Activated CD4-positive, alpha-beta memory T cell treated with anti-CD3 and anti-CD28 coated beads for 36 hours (primary cell): ENCODE measurements around the gene DCUN1D4. TPM values are rescaled to one million over a fixed set of nuclear protein-coding genes. Genes with fewer than 3 reads are reported as not detected.

ENCODE experiments used
- CTCF ChIA-PET: fragments of 350-600 bp; sonication (Branson Sonifier 250); formaldehyde crosslinking; loops from one replicate; lab custom pipeline; 2021; ENCODE audit warnings: antibody characterized with exemption, inconsistent platforms; lab: Charles Lee
- POLR2A ChIA-PET: fragments of 350-600 bp; sonication (Branson Sonifier 250); formaldehyde crosslinking; loops from one replicate; lab custom pipeline; 2021; ENCODE audit warnings: antibody characterized with exemption; lab: Charles Lee
- DNase-seq: peaks from one replicate; pipeline ENCODE4 v3.0.0-alpha.2; 2020
- H3K27ac Mint-ChIP-seq: one replicate; pipeline ENCODE4 v1.8.0; 2021; ENCODE audit warnings: mixed read lengths
- H3K27me3 Mint-ChIP-seq: one replicate; pipeline ENCODE4 v1.8.0; 2021; ENCODE audit warnings: mixed read lengths
- H3K36me3 Mint-ChIP-seq: one replicate; pipeline ENCODE4 v1.8.0; 2021; ENCODE audit warnings: mixed read lengths
- H3K4me1 Mint-ChIP-seq: one replicate; pipeline ENCODE4 v1.8.0; 2021; ENCODE audit warnings: low read depth, mixed read lengths
- H3K4me3 Mint-ChIP-seq: one replicate; pipeline ENCODE4 v1.8.0; 2021; ENCODE audit warnings: mild to moderate bottlenecking, mixed read lengths
- H3K9me3 Mint-ChIP-seq: one replicate; pipeline ENCODE4 v1.8.0; 2021; ENCODE audit warnings: mixed read lengths
- intact Hi-C: fragments of 100-400 bp; cut with micrococcal nuclease; formaldehyde crosslinking; loops from one replicate; pipeline ENCODE4 v1.15.1; 2023
- total RNA-seq, 2 experiments: library from RNA; stranded (reverse); gene quantifications; one replicate each; pipeline ENCODE4 v1.2.3, GENCODE V29; 2021

The DCUN1D4 gene
- 10 to 100 TPM; 23.5 to 25.1 TPM for total RNA-seq

- peak within 1 kb of the TSS; percentile 89 for H3K4me3 Mint-ChIP-seq
- H3K27me3 Mint-ChIP-seq = no peaks in the 10 kb centered on the region
- DNase-seq = peak; percentile 99
- peaks cover 3% of the 10 kb centered on the region for H3K36me3 Mint-ChIP-seq
- ChIA-PET CTCF (interaction anchor here (0.7 to 1.1 kb wide), 4 partner anchors 9 to 352 kb away, joined by 3 to 5 read pairs (median 4); partner anchors contain the start of gene SGCB), POLR2A (interaction anchor here (0.6 to 1.2 kb wide), 4 partner anchors 9 to 1252 kb away, joined by 3 to 5 read pairs (median 3); partner anchors contain the start of gene SGCB)
- H3K4me1 Mint-ChIP-seq = peaks cover 18% of the 10 kb centered on the region
- intact Hi-C loops = loop anchor here (1.0 to 10.0 kb wide), 5 partner anchors 196 to 1532 kb away; partner anchors contain the start of genes FIP1L1 and SGCB
- H3K27ac Mint-ChIP-seq = peak within 1 kb of the TSS; percentile 89
- no peaks in the 10 kb centered on the region for H3K9me3 Mint-ChIP-seq
These were observed at the start of gene DCUN1D4 for GRCh38 chr4:51842554-51843308. DCUN1D4 (plus strand) TSS chr4:51843153; CDS start chr4:51843243, 90 bp downstream.

GRCh38 chr4:51820443-51821234 is 22.3 kb upstream of the DCUN1D4 start:
- ChIA-PET POLR2A (no interaction called here), CTCF (interaction anchor here (0.9 kb wide), 1 partner anchor 13 kb away, joined by 3 read pairs; no protein-coding TSS in a partner anchor)
- H3K27me3 Mint-ChIP-seq = no peaks in the 10 kb centered on the region
- DNase-seq = no peak
- H3K4me1 Mint-ChIP-seq = no peaks in the 10 kb centered on the region
- intact Hi-C loops = no loop called here
- H3K27ac Mint-ChIP-seq = no peak overlapping the region
- H3K9me3 Mint-ChIP-seq = peaks cover 33% of the 10 kb centered on the region
- H3K4me3 Mint-ChIP-seq = no peak overlapping the region
- peaks cover 10% of the 10 kb centered on the region for H3K36me3 Mint-ChIP-seq

- H3K27me3 Mint-ChIP-seq = peaks cover 5% of the 10 kb centered on the region
- no peak overlapping the region for H3K27ac Mint-ChIP-seq
- H3K4me3 Mint-ChIP-seq = no peak overlapping the region
- no peak for DNase-seq
- peaks cover 8% of the 10 kb centered on the region for H3K36me3 Mint-ChIP-seq
- ChIA-PET POLR2A (no interaction called here), CTCF (no interaction called here)
- no peaks in the 10 kb centered on the region for H3K4me1 Mint-ChIP-seq
- H3K9me3 Mint-ChIP-seq = peaks cover 17% of the 10 kb centered on the region
- intact Hi-C loops = no loop called here
These were observed 17.6 kb upstream of the DCUN1D4 start for GRCh38 chr4:51825341-51825740.

- no peak for DNase-seq
- H3K36me3 Mint-ChIP-seq = no peaks in the 10 kb centered on the region
- H3K9me3 Mint-ChIP-seq = no peaks in the 10 kb centered on the region
- intact Hi-C loops = no loop called here
- CTCF ChIA-PET = no interaction called here
- POLR2A ChIA-PET = no interaction called here
- no peaks in the 10 kb centered on the region for H3K4me1 Mint-ChIP-seq
- H3K4me3 Mint-ChIP-seq = no peak overlapping the region
- H3K27me3 Mint-ChIP-seq = peaks cover 13% of the 10 kb centered on the region
- H3K27ac Mint-ChIP-seq = no peak overlapping the region
These were observed 12.7 kb upstream of the DCUN1D4 start for GRCh38 chr4:51830156-51830720.

GRCh38 chr4:51831133-51831532 is 11.8 kb upstream of the DCUN1D4 start:
- DNase-seq = peak; percentile 74
- H3K9me3 Mint-ChIP-seq = no peaks in the 10 kb centered on the region
- peaks cover 13% of the 10 kb centered on the region for H3K27me3 Mint-ChIP-seq
- CTCF ChIA-PET = interaction anchor here (0.9 kb wide), 1 partner anchor 56 kb away, joined by 3 read pairs; no protein-coding TSS in a partner anchor
- H3K36me3 Mint-ChIP-seq = no peaks in the 10 kb centered on the region
- POLR2A ChIA-PET = no interaction called here
- no peak overlapping the region for H3K4me3 Mint-ChIP-seq
- no peaks in the 10 kb centered on the region for H3K4me1 Mint-ChIP-seq
- intact Hi-C loops = loop anchor here (1.0 kb wide), 1 partner anchor 195 kb away; no protein-coding TSS in a partner anchor
- H3K27ac Mint-ChIP-seq = no peak overlapping the region

- Mint-ChIP-seq H3K4me1 (peaks cover 4% of the 10 kb centered on the region), H3K36me3 (no peaks in the 10 kb centered on the region), H3K9me3 (no peaks in the 10 kb centered on the region), H3K27me3 (peaks cover 11% of the 10 kb centered on the region), H3K27ac (no peak overlapping the region), H3K4me3 (no peak overlapping the region)
- no peak for DNase-seq
- intact Hi-C loops = no loop called here
- ChIA-PET CTCF (interaction anchor here (0.7 to 1.4 kb wide), 3 partner anchors 9 to 121 kb away, joined by 3 to 4 read pairs (median 3); partner anchors contain the start of gene DCUN1D4), POLR2A (interaction anchor here (0.6 kb wide), 1 partner anchor 12 kb away, joined by 3 read pairs; no protein-coding TSS in a partner anchor)
These were observed 9.7 kb upstream of the DCUN1D4 start for GRCh38 chr4:51833236-51833635.

GRCh38 chr4:51835079-51835478 is 7.9 kb upstream of the DCUN1D4 start:
- H3K4me1 Mint-ChIP-seq = peaks cover 4% of the 10 kb centered on the region
- no peak overlapping the region for H3K27ac Mint-ChIP-seq
- intact Hi-C loops = no loop called here
- ChIA-PET CTCF (no interaction called here), POLR2A (no interaction called here)
- no peaks in the 10 kb centered on the region for H3K36me3 Mint-ChIP-seq
- no peaks in the 10 kb centered on the region for H3K9me3 Mint-ChIP-seq
- H3K27me3 Mint-ChIP-seq = peaks cover 8% of the 10 kb centered on the region
- H3K4me3 Mint-ChIP-seq = no peak overlapping the region
- no peak for DNase-seq

GRCh38 chr4:51835855-51836254 is 7.1 kb upstream of the DCUN1D4 start:
- Mint-ChIP-seq H3K27me3 (peaks cover 8% of the 10 kb centered on the region), H3K9me3 (no peaks in the 10 kb centered on the region), H3K36me3 (no peaks in the 10 kb centered on the region), H3K27ac (no peak overlapping the region), H3K4me3 (no peak overlapping the region), H3K4me1 (peaks cover 4% of the 10 kb centered on the region)
- ChIA-PET CTCF (interaction anchor here (0.6 to 1.2 kb wide), 3 partner anchors 42 to 123 kb away, joined by 3 to 4 read pairs (median 3); no protein-coding TSS in a partner anchor), POLR2A (interaction anchor here (0.9 kb wide), 1 partner anchor 172 kb away, joined by 3 read pairs; no protein-coding TSS in a partner anchor)
- DNase-seq = no peak
- intact Hi-C loops = no loop called here

- H3K4me1 Mint-ChIP-seq = peaks cover 4% of the 10 kb centered on the region
- H3K36me3 Mint-ChIP-seq = no peaks in the 10 kb centered on the region
- no peaks in the 10 kb centered on the region for H3K9me3 Mint-ChIP-seq
- intact Hi-C loops = no loop called here
- H3K27me3 Mint-ChIP-seq = peaks cover 4% of the 10 kb centered on the region
- CTCF ChIA-PET = interaction anchor here (0.6 to 1.2 kb wide), 2 partner anchors 60 to 122 kb away, joined by 3 to 4 read pairs; no protein-coding TSS in a partner anchor
- POLR2A ChIA-PET = interaction anchor here (0.9 kb wide), 1 partner anchor 171 kb away, joined by 3 read pairs; no protein-coding TSS in a partner anchor
- no peak overlapping the region for H3K4me3 Mint-ChIP-seq
- DNase-seq = peak; percentile 11
- no peak overlapping the region for H3K27ac Mint-ChIP-seq
These were observed 6.4 kb upstream of the DCUN1D4 start for GRCh38 chr4:51836549-51836948.

GRCh38 chr4:51840781-51841180 is 2.2 kb upstream of the DCUN1D4 start:
- Mint-ChIP-seq H3K4me1 (peaks cover 18% of the 10 kb centered on the region), H3K4me3 (no peak overlapping the region), H3K36me3 (peaks cover 1% of the 10 kb centered on the region), H3K9me3 (no peaks in the 10 kb centered on the region), H3K27me3 (no peaks in the 10 kb centered on the region), H3K27ac (no peak overlapping the region)
- DNase-seq = no peak
- POLR2A ChIA-PET = no interaction called here
- CTCF ChIA-PET = interaction anchor here (0.8 kb wide), 1 partner anchor 20 kb away, joined by 7 read pairs; no protein-coding TSS in a partner anchor
- intact Hi-C loops = loop anchor here (5.0 to 10.0 kb wide), 3 partner anchors 802 to 1534 kb away; partner anchors contain the start of gene FIP1L1

- peak; percentile 16 for DNase-seq
- Mint-ChIP-seq H3K4me3 (peak overlapping the region; percentile 89), H3K36me3 (peaks cover 1% of the 10 kb centered on the region), H3K9me3 (no peaks in the 10 kb centered on the region), H3K27ac (peak overlapping the region; percentile 89), H3K4me1 (peaks cover 18% of the 10 kb centered on the region), H3K27me3 (no peaks in the 10 kb centered on the region)
- ChIA-PET CTCF (interaction anchor here (0.7 to 1.1 kb wide), 3 partner anchors 9 to 353 kb away, joined by 3 to 5 read pairs (median 4); partner anchors contain the start of gene SGCB), POLR2A (interaction anchor here (0.6 to 1.2 kb wide), 4 partner anchors 9 to 1253 kb away, joined by 3 to 5 read pairs (median 3); partner anchors contain the start of gene SGCB)
- intact Hi-C loops = loop anchor here (1.0 to 10.0 kb wide), 4 partner anchors 800 to 1533 kb away; partner anchors contain the start of gene FIP1L1
These were observed 793 bp upstream of the DCUN1D4 start for GRCh38 chr4:51842167-51842553.
